H9 (cell line): ENCODE measurements around the gene TTBK1. TPM values are rescaled to one million over a fixed set of nuclear protein-coding genes. Genes with fewer than 3 reads are reported as not detected.

Experiments
- DNase-seq: peaks from one replicate; pipeline ENCODE4 v3.0.0-alpha.2; 2017
- H2AFZ ChIP-seq: one replicate; pipeline ENCODE4 v1.6.1; 2013; ENCODE audit warnings: mild to moderate bottlenecking, low read length, control low read depth, moderate library complexity
- H2AK5ac ChIP-seq: 2 replicates; pipeline ENCODE4 v1.6.1; 2013; ENCODE audit warnings: low read length, control low read depth, mixed read lengths; ENCODE audit not compliant: insufficient read length
- H2BK120ac ChIP-seq: one replicate; pipeline ENCODE4 v1.6.1; 2013; ENCODE audit warnings: low read depth, mild to moderate bottlenecking, low read length, control low read depth, inconsistent platforms; ENCODE audit not compliant: poor library complexity, severe bottlenecking
- H2BK12ac ChIP-seq: 2 replicates; pipeline ENCODE4 v1.6.1; 2013; ENCODE audit warnings: low read length, control low read depth, mixed read lengths, low read depth; ENCODE audit not compliant: insufficient read length
- H2BK15ac ChIP-seq: 2 replicates; pipeline ENCODE4 v1.6.1; 2013; ENCODE audit warnings: low read depth, low read length, control low read depth
- H2BK20ac ChIP-seq: one replicate; pipeline ENCODE4 v1.6.1; 2013; ENCODE audit warnings: low read depth, mild to moderate bottlenecking, low read length, control low read depth, inconsistent platforms; ENCODE audit not compliant: poor library complexity, severe bottlenecking
- H2BK5ac ChIP-seq: 2 replicates; pipeline ENCODE4 v1.6.1; 2013; ENCODE audit warnings: low read length, control low read depth, mixed read lengths; ENCODE audit not compliant: insufficient read length
- H3K14ac ChIP-seq: 2 replicates; pipeline ENCODE4 v1.6.1; 2013; ENCODE audit warnings: low read length, control low read depth; ENCODE audit not compliant: insufficient read depth
- H3K18ac ChIP-seq: 2 replicates; pipeline ENCODE4 v1.6.1; 2013; ENCODE audit warnings: low read depth, mild to moderate bottlenecking, mixed read lengths, low read length, control low read depth; ENCODE audit not compliant: insufficient read length
- H3K23ac ChIP-seq: 2 replicates; pipeline ENCODE4 v1.6.1; 2013; ENCODE audit warnings: low read length, control low read depth, mixed read lengths, low read depth; ENCODE audit not compliant: insufficient read length
- H3K23me2 ChIP-seq: 2 replicates; pipeline ENCODE4 v1.6.1; 2013; ENCODE audit warnings: low read depth, mild to moderate bottlenecking, mixed read lengths, low read length, control low read depth; ENCODE audit not compliant: insufficient read length, poor library complexity, severe bottlenecking
- H3K27ac ChIP-seq: 2 replicates; pipeline ENCODE4 v1.5.1; 2013; ENCODE audit warnings: low read length, control low read depth, mixed read lengths, low read depth; ENCODE audit not compliant: insufficient read length
- H3K27me3 ChIP-seq: 2 replicates; pipeline ENCODE4 v1.6.1; 2013; ENCODE audit warnings: low read length, control low read depth, inconsistent platforms; ENCODE audit not compliant: insufficient read depth
- H3K4ac ChIP-seq: 2 replicates; pipeline ENCODE4 v1.6.1; 2013; ENCODE audit warnings: low read depth, mild to moderate bottlenecking, control low read depth, inconsistent platforms, low read length, moderate library complexity
- H3K4me1 ChIP-seq: 2 replicates; pipeline ENCODE4 v1.6.1; 2013; ENCODE audit warnings: low read length, control low read depth, inconsistent platforms; ENCODE audit not compliant: insufficient read depth
- H3K4me2 ChIP-seq: 2 replicates; pipeline ENCODE4 v1.6.1; 2013; ENCODE audit warnings: low read length, control low read depth, mixed read lengths; ENCODE audit not compliant: insufficient read length, insufficient read depth
- H3K56ac ChIP-seq: 2 replicates; pipeline ENCODE4 v1.6.1; 2013; ENCODE audit warnings: low read depth, mild to moderate bottlenecking, mixed read lengths, low read length, control low read depth; ENCODE audit not compliant: insufficient read length
- H3K79me1 ChIP-seq: 2 replicates; pipeline ENCODE4 v1.6.1; 2013; ENCODE audit warnings: low read depth, mild to moderate bottlenecking, moderate library complexity, low read length, control low read depth, inconsistent platforms; ENCODE audit not compliant: insufficient read depth, poor library complexity, severe bottlenecking
- H3K79me2 ChIP-seq: 2 replicates; pipeline ENCODE4 v1.6.1; 2013; ENCODE audit warnings: low read length, control low read depth, inconsistent platforms; ENCODE audit not compliant: insufficient read depth
- H3K9ac ChIP-seq: 2 replicates; pipeline ENCODE4 v1.6.1; 2013; ENCODE audit warnings: low read length, control low read depth, mixed read lengths; ENCODE audit not compliant: insufficient read length; ENCODE audit errors: extremely low read depth
- H3K9me3 ChIP-seq: one replicate; pipeline ENCODE4 v1.6.1; 2013; ENCODE audit warnings: low read depth, low read length, inconsistent platforms; ENCODE audit not compliant: control insufficient read depth
- H3T11ph ChIP-seq: one replicate; pipeline ENCODE4 v1.6.1; 2013; ENCODE audit warnings: mild to moderate bottlenecking, low read length, control low read depth, inconsistent platforms
- H4K20me1 ChIP-seq: one replicate; pipeline ENCODE4 v1.6.1; 2013; ENCODE audit not compliant: control insufficient read depth, insufficient read length, insufficient read depth
- H4K5ac ChIP-seq: 2 replicates; pipeline ENCODE4 v1.6.1; 2013; ENCODE audit warnings: low read depth, mild to moderate bottlenecking, mixed read lengths, low read length, control low read depth; ENCODE audit not compliant: insufficient read length
- H4K8ac ChIP-seq: replicated peaks from 2 replicates; pipeline ENCODE4 v1.6.1; 2013; ENCODE audit warnings: low read length, control low read depth, mixed read lengths, low read depth; ENCODE audit not compliant: insufficient read length
- H4K91ac ChIP-seq: 2 replicates; pipeline ENCODE4 v1.6.1; 2013; ENCODE audit warnings: low read depth, mild to moderate bottlenecking, moderate library complexity, mixed read lengths, low read length, control low read depth; ENCODE audit not compliant: insufficient read length
- H3K27ac Mint-ChIP-seq, 3 experiments: 2 replicates in 2 of 3; 3 replicates in 1 of 3; pipeline ENCODE4 v1.8.0; 2020 to 2021; ENCODE audit warnings: mixed read lengths in 3 of 3, mild to moderate bottlenecking in 1 of 3, moderate library complexity in 1 of 3
- H3K27me3 Mint-ChIP-seq: 2 replicates; pipeline ENCODE4 v1.8.0; 2021; ENCODE audit warnings: low read depth, mild to moderate bottlenecking, moderate library complexity, mixed read lengths
- H3K36me3 Mint-ChIP-seq, 3 experiments: 2 replicates in 2 of 3; 3 replicates in 1 of 3; pipeline ENCODE4 v1.8.0; 2020 to 2021; ENCODE audit warnings: low read depth in 3 of 3, mixed read lengths in 3 of 3; ENCODE audit not compliant: insufficient read depth in 1 of 3
- H3K4me1 Mint-ChIP-seq, 2 experiments: 2 replicates each; pipeline ENCODE4 v1.8.0; 2020; ENCODE audit warnings: mixed read lengths in 2 of 2
- H3K4me3 Mint-ChIP-seq, 2 experiments: 2 replicates in 1 of 2; 3 replicates in 1 of 2; pipeline ENCODE4 v1.8.0; 2020 to 2021; ENCODE audit warnings: mild to moderate bottlenecking in 2 of 2, mixed read lengths in 2 of 2, moderate library complexity in 1 of 2
- H3K9me3 Mint-ChIP-seq, 2 experiments: 2 replicates in 1 of 2; 3 replicates in 1 of 2; pipeline ENCODE4 v1.8.0; 2020; ENCODE audit warnings: mild to moderate bottlenecking in 2 of 2, mixed read lengths in 2 of 2, moderate library complexity in 1 of 2
- WGBS: extraction: QIAGEN DNeasy Blood & Tissue Kit; methylation state at CpG from one replicate; pipeline ENCODE4 v1.1.7; 2013; ENCODE audit warnings: missing lambda C conversion rate, low lambda C conversion rate, mixed read lengths; ENCODE audit not compliant: insufficient read length; ENCODE audit errors: extremely low coverage; 5-methylcytosine and 5-hydroxymethylcytosine counted together
- total RNA-seq: library from RNA; stranded (reverse); gene quantifications from 2 replicates; pipeline ENCODE4 v1.2.1, GENCODE V29; 2021
- TF ChIP-seq, protein P1 (sequence below): fragments of 200-600 bp; sonication (generic); conservative IDR thresholded peaks from 3 replicates; pipeline ENCODE4 v1.8.0; 2021; ENCODE audit warnings: antibody characterized with exemption, mild to moderate bottlenecking

Gene TTBK1
- total RNA-seq, 1 experiment from 2014 or later = 1.6 TPM

DNA sequence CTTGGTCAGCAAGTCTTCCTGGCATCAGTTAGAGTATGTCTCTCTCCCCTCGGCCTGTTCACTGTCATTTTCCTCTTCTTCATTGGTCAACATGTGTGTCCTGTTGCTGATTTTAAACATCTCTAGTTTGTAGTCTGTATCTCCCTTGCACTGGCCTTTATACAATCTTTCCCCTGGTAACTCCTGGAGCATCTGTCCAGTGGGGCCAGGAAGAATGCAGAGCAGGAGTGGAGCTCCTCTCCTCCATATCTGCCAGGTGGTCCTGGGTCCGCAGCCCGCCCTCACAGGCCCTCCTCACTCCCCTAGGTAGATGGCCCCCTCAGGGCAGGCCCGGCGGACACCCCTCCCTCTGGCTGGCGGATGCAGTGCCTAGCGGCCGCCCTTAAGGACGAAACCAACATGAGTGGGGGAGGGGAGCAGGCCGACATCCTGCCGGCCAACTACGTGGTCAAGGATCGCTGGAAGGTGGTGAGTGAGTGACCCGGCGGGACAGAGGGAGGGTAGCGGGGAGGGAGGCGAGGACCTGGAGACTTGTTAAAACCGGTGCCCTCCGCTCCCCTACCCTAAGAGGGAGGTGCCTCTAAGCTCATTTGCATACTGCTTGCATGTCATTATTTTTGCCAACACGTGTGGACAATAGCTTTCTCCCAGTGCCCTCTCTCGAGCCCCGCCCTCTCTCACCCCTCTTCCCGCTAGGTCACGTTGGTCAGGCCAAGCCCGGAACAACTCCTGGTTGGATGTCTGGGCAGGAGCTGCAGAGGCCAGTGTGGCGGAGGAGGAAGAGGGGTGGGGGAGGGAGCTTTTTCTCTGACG lies 3.2 kb downstream of the TTBK1 start:
- Mint-ChIP-seq H3K4me3 (peak overlapping the region in 1 of 2 experiments; percentile 91; a peak in 4 of 5 replicates), H3K27me3 (peaks cover 21% of the 10 kb centered on the region), H3K9me3 (no peaks in the 10 kb centered on the region), H3K27ac (peak overlapping the region; percentile 0 to 96 (median 91); a peak in 6 of 7 replicates), H3K4me1 (peaks cover 19 to 26% of the 10 kb centered on the region in 2 experiments), H3K36me3 (no peaks in the 10 kb centered on the region)
- Histone ChIP-seq H2BK15ac (no peak overlapping the region), H4K20me1 (no peaks in the 10 kb centered on the region), H3K23me2 (peaks cover 7% of the 10 kb centered on the region), H2BK5ac (no peak overlapping the region), H2AFZ (no peak overlapping the region), H3K9ac (peak overlapping the region; percentile 12), H3K27me3 (peaks cover 25% of the 10 kb centered on the region; the same call in 1 of the 2 replicates), H4K8ac (no peak overlapping the region), H4K5ac (no peak overlapping the region), H3K79me1 (no peaks in the 10 kb centered on the region), H3K4me1 (no peaks in the 10 kb centered on the region), H4K91ac (no peak overlapping the region), H3K9me3 (no peaks in the 10 kb centered on the region), H3K14ac (peak overlapping the region; percentile 16; the same call in 1 of the 2 replicates), H3K4ac (no peak overlapping the region), H3T11ph (no peak overlapping the region), H3K4me2 (peak overlapping the region; percentile 88), H3K27ac (no peak overlapping the region), H2BK20ac (no peak overlapping the region), H2BK12ac (no peak overlapping the region), H2BK120ac (no peak overlapping the region), H3K56ac (no peak overlapping the region), H2AK5ac (no peak overlapping the region), H3K23ac (no peak overlapping the region), H3K79me2 (no peaks in the 10 kb centered on the region), H3K18ac (peak overlapping the region; percentile 8)
- WGBS = no CpG with 5 or more reads among the region's 27 CpGs
- DNase-seq = peak; percentile 98
- TF ChIP-seq, protein P1, sequence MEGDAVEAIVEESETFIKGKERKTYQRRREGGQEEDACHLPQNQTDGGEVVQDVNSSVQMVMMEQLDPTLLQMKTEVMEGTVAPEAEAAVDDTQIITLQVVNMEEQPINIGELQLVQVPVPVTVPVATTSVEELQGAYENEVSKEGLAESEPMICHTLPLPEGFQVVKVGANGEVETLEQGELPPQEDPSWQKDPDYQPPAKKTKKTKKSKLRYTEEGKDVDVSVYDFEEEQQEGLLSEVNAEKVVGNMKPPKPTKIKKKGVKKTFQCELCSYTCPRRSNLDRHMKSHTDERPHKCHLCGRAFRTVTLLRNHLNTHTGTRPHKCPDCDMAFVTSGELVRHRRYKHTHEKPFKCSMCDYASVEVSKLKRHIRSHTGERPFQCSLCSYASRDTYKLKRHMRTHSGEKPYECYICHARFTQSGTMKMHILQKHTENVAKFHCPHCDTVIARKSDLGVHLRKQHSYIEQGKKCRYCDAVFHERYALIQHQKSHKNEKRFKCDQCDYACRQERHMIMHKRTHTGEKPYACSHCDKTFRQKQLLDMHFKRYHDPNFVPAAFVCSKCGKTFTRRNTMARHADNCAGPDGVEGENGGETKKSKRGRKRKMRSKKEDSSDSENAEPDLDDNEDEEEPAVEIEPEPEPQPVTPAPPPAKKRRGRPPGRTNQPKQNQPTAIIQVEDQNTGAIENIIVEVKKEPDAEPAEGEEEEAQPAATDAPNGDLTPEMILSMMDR = no peak
